Ishikawa (cell line): ENCODE results near the gene PGBD5.

ENCODE experiments used
- CEBPB ChIP-seq: IDR thresholded peaks from 2 replicates; pipeline ENCODE4 v1.6.1; 2012
- CREB1 ChIP-seq: IDR thresholded peaks from 2 replicates; pipeline ENCODE4 v1.6.1; 2012; ENCODE audit warnings: low read depth
- EP300 ChIP-seq: IDR thresholded peaks from 2 replicates; pipeline ENCODE4 v1.6.1; 2012; ENCODE audit warnings: borderline replicate concordance
- FOXM1 ChIP-seq: IDR thresholded peaks from 2 replicates; pipeline ENCODE4 v1.6.1; 2012; ENCODE audit warnings: low read depth, borderline replicate concordance
- MAX ChIP-seq: IDR thresholded peaks from 2 replicates; pipeline ENCODE4 v1.6.1; 2012
- NFIC ChIP-seq: IDR thresholded peaks from 2 replicates; pipeline ENCODE4 v1.6.1; 2012
- RAD21 ChIP-seq: IDR thresholded peaks from 2 replicates; pipeline ENCODE4 v1.6.1; 2012; ENCODE audit warnings: low read depth
- REST ChIP-seq: IDR thresholded peaks from 2 replicates; pipeline ENCODE4 v1.6.1; 2012; ENCODE audit warnings: low read depth, mild to moderate bottlenecking
- TAF1 ChIP-seq: IDR thresholded peaks from 2 replicates; pipeline ENCODE4 v1.6.1; 2012; ENCODE audit warnings: low read depth, mild to moderate bottlenecking
- TCF12 ChIP-seq: IDR thresholded peaks from 2 replicates; pipeline ENCODE4 v1.6.1; 2012; ENCODE audit warnings: low read depth
- TEAD4 ChIP-seq: IDR thresholded peaks from 2 replicates; pipeline ENCODE4 v1.6.1; 2012
- USF1 ChIP-seq: IDR thresholded peaks from 2 replicates; pipeline ENCODE4 v1.6.1; 2012
- YY1 ChIP-seq: IDR thresholded peaks from 2 replicates; pipeline ENCODE4 v1.6.1; 2012; ENCODE audit warnings: low read depth
- ZBTB7A ChIP-seq: IDR thresholded peaks from 2 replicates; pipeline ENCODE4 v1.6.1; 2012; ENCODE audit warnings: low read depth

PGBD5 gene

DNA sequence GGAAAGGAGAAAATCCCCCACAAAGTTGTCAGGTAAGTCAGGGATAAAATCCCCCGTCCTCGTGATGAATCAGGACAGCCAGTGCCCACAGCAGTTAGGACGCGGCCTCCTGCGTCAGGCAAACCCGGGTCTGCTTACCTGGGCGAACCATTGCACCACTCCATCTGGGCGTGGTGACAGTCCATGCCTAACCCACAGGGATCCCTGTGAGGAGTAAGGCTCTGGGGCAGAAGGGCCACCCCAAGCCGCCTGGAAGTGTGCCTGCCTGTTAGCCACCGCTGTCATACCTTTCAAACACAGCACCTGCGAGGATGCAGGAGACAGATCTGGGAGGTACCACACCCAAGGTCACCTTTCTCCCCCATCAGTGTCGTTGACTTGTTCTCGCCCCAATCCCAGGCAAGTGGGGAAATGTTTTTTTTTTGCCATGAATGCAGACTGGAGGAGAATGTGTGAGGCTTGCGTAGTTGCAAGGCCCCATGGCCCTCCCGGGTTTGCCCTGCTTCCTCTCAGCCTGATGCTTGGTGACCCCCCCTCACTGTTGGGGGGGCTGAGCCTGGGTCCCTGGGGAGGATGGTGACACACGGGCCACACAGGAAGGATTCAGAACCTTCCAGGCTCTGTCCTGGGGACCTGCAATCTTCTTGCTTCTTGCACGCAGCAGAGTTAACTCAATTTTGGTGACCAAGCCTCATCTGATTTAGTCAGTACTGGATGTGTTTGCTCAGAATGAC is 107.0 kb downstream of the PGBD5 start:
- TF ChIP-seq RAD21: no peak

- no peak for TF ChIP-seq ZBTB7A
- TF ChIP-seq EP300: no peak
- no peak for TF ChIP-seq TAF1
- no peak for TF ChIP-seq CREB1
These were observed 108.0 kb downstream of the PGBD5 start for GRCh38 chr1:230317823-230318819.

DNA sequence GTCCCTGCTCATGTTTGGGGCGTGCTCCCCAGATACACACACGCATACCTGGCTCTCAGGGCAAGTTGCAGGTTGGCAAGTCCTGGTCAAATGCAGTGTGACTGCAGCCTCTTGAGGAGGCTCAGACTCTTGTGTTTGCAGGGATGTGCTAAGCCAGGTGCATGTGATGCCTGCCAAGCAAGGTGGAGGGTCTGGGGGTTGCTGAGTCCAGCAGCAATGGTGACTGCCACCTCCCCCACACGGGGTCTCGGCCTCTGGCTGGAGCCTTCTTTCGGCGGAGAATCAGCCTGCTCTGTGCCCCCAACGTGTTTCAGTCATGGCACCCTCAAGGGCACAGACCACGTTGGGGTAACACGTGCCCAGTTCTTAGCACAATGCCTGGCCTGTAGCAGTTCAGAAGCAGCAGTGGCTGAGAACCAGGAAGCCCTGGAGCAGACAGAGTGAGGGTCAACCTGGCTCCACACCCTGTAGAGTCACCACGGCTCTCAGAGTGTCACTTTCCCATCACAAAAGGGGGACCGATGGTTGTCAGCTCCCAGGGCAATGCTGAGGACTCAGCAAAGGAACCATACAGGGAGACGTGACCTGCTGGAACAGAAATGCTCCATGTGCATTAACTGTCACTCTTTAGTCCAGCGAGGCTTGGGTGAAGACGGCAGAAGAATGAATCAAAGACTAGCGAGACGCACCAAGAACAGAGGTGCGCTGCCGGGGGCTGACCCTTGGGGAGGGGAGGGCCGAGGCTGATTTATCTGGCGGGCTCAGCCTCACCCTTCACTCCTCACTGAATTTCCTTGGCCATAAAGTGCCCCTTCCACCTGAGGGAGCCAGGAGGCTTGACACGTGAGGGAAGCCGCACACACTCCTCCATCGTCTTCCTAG is 109.0 kb downstream of the PGBD5 start:
- no peak for TF ChIP-seq TAF1
- TF ChIP-seq TCF12: no peak
- no peak for TF ChIP-seq CEBPB
- no peak for TF ChIP-seq REST
- no peak for TF ChIP-seq TEAD4
- TF ChIP-seq EP300: no peak

DNA sequence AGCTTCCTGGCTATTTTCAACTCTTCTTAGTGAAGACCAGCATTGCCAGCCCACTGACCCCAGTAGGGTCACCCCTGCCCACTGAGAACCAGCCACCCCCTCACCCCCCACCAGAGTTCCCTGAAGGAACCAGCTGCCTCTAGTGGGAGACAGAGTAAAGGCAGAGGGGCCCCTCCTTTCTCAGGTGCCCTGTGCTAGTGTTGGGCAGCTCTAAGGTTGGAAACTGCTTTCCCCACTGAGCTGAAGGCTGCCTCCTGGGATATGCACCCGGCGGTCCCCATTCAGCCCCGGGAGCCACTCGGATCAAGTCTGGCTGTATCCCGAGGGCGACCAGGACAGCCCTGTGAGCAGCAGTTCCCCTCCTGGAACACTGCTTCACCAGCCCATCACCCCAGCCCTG is 111.0 kb downstream of the PGBD5 start:
- TF ChIP-seq TAF1 (no peak), CEBPB (no peak), REST (no peak), MAX (no peak), YY1 (no peak), ZBTB7A (no peak)

DNA sequence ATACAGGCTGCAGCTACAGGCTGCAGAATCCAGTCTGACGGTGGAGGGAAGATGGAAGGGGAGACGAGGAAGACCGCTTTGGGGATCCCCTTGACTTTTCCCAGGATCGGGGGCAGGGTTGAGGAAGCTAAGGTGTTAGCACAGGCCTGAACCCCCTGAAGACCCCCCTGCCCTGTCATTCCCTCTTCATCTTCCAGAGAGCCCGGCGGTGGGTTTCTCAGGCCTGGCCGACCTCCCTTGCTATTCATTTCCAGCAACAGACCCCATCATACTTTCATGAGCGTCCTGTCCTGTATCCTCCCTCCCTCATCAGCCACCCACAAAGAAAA is 112.0 kb downstream of the PGBD5 start:
- TF ChIP-seq REST (no peak), YY1 (no peak), ZBTB7A (no peak), TEAD4 (no peak), EP300 (no peak), TAF1 (no peak), CEBPB (no peak), MAX (no peak), TCF12 (no peak), USF1 (no peak), NFIC (no peak), FOXM1 (no peak)
